Measurements from ENCODE around the gene ARMC2.
"Not testable (repeated sequence)": the region's sequence is repeated elsewhere in the genome, so short reads cannot be mapped to it uniquely, and the experiment has no call there.

The ARMC2 gene

DNA sequence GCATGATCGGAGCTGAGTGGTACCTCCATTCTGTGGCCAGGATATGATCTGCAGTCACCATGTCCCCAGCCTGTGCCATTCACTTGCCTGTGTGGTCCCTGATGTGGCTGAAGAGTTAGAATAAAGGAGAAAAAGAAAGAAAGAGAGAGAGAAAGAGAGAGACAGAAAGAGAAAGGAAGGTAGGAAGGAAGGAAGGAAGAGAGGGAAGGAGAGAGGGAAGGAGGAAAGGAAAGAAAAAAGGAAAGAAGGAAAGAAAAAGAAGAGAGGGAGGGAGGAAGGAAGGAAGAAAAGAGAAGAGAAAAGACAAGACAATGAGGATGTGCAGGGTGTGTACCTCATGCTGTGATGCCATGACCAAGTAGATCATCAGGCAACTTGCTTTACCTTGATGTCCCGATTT lies 22.1 kb downstream of the ARMC2 start:
- no peak for DNase-seq (ENCODE audit: low read depth)

DNA sequence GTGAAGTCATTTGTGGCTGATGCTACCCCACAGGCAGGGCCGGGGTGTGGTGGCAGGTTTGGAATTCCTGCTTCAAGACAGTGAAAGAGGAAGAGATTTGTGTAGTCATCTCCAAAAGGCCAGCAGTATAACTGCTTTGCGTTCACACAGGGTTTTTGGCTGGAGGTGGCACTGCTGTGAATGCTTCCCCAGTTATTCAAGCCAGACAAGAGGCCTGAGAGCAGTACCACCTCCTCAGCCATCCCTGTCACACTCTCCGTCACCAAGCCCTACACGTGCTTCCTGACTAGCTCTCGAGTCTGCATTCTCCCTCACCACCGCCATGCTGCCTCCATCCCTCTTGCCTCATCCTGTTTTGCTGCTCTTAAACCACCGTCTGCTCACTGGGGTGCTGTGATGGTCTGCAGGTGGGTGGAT lies 23.9 kb downstream of the ARMC2 start:
- no peak for DNase-seq (ENCODE audit: low read depth)

DNA sequence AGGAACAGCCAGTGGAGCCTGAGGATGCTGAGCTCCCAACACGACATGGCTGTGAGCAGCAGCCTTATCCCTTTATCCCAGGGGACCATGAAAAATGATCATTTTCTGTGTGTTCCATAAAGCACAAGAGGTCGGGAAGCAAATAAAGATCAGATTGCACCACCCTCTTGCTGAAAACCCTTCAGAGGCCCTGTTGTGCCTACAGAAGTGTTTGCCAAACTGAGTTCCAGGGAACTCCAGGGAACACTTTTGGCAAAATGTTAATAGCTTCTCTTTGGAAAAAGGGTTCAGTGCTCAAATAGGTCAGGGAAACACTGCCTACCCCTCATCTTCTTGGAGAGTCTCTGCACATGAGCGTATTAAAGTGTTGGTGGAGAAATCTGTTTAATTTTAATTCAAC lies 24.4 kb downstream of the ARMC2 start:
- no peak for DNase-seq (ENCODE audit: low read depth)

DNA sequence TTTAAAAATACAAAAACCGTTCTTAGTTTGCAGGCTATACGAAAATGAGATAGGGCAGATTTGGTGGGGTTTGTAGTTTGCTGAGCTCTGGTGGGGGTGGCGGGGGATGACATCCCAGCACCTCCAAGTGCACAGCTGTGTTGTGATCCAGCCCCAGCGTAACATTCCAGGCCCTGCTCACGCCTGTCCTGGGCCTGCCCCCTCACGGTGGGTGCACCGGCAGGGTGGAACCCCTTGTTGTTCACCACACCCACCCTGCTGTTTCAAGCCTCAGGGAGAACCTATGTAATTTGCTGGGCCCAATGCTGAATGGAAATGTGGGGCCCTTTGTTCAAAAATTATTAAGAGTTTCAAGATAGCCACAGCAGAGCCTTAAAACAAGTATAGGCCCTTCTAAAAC lies 25.0 kb downstream of the ARMC2 start:
- DNase-seq (ENCODE audit: low read depth) = no peak

DNA sequence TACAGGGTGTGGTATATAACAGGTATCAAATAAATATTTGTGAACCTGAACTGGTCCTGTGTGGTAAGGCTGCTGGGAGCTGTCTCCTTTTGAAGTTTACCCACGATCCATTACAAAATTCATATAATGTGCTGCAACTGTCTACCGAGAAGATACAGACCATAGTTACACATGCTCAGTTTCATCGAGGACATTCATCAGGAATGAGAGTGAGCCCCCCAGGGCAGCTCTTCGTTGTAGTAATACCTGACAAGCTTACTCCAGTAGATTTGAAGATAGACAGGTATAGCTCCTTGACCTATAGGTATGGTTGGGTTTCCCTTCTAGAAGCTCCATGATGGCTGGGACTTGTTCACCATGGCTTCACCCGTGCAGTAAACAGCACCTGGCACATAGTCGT lies 25.7 kb downstream of the ARMC2 start:
- no peak for DNase-seq (ENCODE audit: low read depth)

DNA sequence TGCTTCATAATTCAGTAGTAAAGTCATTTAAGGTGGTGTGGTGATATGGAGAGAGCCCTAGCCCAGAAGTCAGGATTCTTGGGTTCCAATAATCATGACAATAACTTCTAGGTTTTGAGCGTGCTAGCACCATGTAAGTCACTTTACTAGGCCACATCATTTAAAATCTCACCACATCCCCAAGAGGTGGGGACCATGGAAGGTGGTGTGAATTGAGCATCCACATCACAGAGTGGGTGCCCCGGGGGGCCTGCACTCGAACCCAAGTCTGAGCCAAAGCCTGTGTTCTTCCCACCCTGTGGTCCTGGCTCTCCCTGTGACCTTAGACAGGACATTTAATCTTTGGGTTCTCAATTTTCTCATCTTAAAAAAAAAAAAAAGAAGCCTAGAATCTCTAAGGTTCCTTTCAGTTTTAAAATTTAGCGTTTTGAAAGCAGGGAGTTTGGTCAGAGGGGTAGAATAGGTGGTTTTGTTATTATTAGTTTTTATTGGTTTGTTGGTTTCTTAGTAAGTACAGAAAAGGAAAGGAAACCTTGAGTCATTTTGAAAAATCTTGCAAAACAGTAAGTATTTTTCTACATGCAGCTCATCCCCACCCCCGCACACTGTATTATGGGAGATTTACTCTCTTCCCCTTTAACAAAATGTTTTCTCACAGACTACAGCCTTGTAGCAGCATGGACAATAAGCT lies 26.4 kb downstream of the ARMC2 start:
- DNase-seq (ENCODE audit: low read depth) = peak; percentile 33

DNA sequence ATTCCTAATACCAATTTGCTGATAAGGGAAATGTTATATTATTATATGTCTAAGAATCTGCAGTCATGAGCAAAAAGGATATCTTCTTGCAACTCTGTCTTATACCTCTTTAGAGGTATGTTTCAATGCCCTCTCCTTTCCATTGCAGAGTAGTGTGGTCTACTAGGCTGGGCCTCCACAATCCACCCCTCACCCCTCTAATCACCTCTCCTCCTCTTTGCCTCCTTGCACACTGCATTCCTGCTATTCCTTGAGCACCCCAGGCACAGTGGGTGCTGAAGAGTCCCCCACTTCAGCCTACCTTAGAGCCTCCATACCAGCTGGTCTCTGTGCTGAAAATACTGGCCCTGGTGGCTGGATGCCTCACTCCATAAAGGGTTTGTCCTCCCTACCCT lies 26.9 kb downstream of the ARMC2 start:
- no peak for DNase-seq (ENCODE audit: low read depth)

DNA sequence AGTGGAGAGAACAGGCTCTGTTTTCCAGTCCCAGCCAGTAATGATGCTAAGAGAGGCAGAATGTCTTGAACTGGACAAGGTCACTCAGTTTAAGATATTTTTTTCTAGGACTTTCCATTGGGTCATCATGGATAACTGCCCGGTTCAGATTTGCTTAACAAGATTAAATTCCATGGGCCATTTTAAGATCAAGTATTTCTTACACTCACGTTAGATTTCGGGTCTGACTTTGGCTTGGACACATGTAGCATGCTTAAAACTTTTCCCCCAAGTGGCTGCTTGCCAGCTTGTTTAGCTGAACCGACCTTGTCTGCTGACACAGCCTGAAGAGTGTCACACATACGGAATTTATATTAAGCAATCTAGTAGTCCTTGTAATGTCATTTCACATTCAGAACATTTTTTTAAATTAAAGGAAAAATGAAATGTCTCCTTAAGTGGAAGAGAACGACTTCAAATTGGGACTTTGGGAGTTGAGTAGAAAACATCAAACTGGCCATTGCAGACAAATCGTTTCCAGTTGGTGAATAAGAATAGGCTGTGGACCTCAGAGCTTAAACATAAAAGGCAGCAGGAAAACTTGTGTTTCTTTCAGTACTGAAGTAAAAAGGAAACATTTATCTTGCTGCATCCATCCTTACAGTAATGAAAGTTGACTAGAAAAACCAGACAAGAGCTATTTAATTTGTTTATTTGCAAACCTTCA lies 29.0 kb downstream of the ARMC2 start:
- no peak for DNase-seq (ENCODE audit: low read depth)

DNA sequence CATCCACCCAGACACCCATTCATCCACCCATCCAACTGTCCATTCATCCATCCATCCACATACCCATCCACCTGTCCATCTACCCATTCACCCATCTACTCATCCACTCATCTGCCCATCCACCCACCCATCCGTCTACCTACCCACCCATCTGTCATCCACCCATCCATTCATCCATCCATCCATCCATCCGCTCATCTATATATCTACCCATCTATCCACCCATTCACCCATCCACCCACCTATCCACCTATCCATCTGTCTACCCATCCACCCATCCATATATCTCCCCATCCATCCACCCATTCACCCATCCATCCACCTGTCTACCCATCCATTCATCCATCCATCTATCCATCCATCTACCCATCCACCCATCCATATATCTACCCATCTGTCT lies 30.7 kb downstream of the ARMC2 start:
- no peak for DNase-seq (ENCODE audit: low read depth)

DNA sequence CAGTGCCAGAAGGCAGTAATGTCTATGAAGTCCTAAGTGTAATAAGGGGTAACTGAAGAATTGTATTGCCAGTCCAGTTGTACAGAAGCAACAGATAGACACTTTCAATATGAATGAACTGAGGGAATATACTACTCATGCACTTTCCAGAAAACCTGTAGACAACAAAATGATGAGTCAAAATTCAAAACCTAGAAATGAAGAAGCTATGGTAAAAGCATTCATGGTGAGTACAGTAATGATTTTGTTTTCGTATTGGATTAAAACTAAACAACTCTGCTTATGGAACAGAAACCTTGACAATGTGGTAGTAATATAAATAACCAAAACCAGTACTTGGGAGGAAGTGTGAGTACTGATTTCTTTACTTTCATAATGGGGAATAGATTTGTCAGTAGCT lies 35.0 kb downstream of the ARMC2 start:
- DNase-seq (ENCODE audit: low read depth) = no peak

DNA sequence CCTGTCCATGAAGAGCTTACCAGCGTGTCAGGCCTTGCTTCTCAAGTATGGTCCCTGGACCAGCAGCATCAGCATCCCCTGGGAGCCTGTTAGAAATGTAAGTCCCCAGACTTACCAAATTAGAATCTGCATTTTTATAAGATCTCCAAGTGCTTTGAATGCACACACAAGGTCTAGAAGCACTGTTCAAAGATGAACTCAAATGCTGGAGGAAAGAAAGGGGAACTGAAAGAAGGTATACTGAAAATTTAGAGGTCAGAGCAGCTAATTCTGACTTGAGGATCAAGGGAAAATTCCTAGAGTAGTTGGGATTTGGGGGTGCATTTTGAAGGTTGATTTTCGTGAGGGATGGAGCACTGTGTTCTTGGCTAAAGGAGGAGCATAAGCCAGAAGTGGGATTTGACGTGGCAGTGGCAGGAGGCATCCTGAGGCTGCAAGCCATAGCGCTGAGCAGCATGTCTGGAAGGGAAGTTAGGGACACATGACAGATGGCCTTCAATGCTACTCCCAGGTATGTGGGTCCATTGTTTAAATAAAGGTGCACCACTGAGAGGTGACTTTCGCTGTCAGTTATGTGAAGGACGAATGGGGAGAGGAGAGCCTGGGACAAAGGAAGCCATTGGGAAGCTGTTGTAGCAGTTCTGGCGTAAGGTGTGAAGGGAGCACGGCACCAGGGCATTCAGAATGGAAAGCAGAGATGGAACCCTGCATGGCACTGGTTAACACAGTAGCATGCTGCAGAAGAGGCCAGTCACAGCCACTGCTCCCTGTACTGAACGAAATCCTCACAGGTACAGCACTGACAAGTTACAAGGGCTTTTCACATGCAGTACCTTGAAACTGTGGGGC lies 36.2 kb downstream of the ARMC2 start:
- no peak for DNase-seq (ENCODE audit: low read depth)

DNA sequence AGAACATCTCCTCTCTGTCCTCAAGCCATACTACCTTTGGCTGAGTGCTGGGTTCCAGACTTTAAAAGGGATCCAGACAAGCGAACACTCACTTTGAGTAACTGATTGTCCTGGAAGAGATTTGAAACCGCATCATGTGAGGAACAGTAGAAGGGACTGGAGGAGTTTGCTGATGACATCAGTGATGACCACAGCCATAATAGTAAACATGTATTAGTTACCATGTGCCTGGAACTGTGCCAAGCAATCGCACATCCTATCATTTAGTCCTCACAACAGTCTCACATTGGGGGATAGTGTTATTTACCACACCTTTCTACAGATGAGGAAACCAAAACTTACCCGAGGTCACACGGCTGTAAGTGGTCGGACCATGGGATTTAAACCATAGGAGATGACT lies 39.8 kb downstream of the ARMC2 start:
- DNase-seq (ENCODE audit: low read depth) = no peak

DNA sequence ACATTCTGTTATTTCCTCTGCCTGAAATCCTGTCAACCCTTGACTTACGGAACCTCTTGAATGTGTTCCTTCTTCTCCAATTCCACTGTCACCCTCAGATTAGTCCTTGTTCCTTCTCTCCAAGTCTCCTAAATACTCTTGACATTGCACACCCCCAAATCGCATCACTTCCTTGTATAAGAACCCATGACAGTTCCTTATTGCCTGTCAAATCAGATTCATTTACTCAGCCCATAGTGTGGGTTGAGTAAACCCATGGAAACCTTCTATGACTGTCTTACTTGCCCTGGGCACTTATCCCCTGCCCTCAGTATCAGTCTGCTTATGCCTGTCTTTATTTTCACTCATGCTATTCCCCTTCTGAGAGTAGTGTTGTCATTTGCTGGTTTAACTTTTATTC lies 40.5 kb downstream of the ARMC2 start:
- DNase-seq (ENCODE audit: low read depth) = no peak

DNA sequence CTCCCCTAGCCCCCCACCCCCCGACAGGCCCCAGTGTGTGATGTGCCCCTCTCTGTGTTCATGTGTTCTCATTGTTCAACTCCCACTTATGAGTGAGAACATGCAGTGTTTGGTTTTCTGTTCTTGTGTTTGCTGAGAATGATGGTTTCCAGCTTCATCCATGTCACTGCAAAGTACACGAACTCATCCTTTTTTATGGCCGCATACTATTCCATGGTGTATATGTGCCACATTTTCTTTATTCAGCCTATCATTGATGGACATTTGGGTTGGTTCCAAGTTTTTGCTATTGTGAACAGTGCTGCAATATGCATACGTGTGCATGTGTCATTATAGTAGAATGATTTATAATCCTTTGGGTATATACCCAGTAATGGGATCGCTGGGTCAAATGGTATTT lies 42.7 kb downstream of the ARMC2 start:
- not testable (repeated sequence) for DNase-seq (ENCODE audit: low read depth)

DNA sequence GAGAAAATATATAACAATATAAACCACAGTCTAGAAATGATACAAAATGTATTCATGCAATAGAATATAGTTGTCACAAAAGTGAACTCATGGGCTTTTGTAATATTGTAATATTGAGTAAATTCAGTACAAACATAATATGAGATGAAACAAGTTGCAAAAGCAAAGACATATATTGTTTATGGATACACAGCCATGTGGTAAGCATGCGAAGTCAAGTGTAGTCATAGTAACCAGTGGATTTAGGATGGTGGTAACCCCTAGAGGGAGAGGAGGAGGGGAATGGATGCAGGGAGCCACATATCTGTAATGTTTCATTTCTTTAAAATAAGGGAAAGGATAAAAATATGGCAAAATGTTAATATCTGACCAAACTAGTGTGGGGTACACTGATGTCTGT lies 47.3 kb downstream of the ARMC2 start:
- no peak for DNase-seq (ENCODE audit: low read depth)

DNA sequence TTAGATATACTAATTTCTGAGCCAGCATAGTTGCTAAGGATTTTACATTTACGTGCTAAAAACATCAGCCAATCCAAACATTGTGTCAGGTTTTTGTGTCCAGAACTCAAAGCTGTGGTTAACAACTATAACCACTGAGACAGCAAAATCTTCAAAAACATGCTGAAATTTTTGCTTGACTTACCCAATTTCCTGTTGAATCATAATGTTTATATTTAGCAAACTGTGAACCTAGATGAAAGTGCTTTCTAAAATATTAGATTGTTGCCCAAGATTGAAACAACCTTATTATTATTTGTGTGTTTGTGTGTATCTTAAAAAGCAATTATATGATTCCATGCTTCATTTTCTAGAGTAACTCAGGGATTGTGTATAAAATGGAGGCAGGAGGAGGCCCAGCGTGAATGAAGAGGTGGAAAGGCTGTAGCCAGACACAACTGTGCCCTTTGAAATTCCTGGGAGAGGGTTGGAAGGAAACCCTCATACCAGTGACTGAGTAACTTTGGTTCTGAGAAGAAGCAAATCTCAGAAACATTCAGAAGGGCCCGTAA lies 48.0 kb downstream of the ARMC2 start:
- no peak for DNase-seq (ENCODE audit: low read depth)

DNA sequence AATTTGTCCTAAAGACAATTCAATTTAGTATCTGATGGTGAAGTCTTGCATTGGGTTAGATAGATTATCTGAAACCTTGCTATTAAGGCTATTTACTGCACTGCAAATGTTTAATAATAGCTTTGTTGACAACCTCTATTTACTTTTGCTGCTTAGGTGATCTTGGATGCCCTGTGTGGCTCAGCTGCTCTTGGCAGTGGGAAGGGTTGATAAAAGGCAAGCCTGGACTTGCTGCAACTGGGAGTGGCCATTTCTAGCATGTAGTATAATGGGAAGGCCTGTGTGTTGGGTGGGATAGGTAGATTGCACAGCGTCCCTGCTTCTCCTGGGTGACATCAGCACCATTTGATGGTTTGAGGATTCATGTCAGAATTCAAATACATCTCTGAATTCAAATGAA lies 49.1 kb downstream of the ARMC2 start:
- no peak for DNase-seq (ENCODE audit: low read depth)

DNA sequence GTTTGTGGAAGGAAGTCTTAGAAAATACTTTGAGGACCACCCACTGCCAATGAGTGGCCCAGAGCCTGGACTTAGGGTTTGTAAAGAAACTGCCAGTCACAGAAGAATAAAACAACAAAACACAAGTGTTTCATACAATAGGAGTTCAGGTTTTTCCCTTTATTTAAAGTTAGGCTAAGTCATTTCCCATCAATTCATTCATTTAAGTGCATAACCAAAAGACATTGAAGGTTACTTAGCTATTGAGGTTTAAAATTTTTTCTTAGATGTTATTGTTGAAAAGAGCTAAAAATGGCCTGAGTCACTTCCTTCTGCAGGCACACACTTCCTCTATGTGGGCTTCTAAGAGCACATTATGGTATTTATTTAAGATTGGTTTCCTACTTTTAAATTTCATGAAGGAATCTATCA lies 54.2 kb downstream of the ARMC2 start:
- no peak for DNase-seq (ENCODE audit: low read depth)

DNA sequence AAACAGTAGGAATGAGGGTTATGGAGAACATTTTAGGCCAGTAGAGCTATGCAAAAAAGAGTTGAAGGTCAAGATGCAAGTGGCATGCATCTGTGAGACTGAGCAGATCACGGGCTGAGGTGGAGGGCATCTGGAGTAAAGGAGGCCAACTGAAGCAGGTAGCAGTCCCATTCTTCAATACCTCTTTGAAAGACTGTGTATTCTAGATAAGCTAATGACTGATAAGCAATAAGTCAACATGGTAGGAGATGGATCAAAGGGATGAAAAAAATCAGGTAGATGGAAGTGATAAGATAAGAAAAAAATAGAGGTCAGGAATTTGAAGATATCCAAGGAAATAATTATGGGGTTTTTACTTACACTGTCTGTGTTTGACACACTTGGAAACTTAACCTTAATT lies 55.6 kb downstream of the ARMC2 start:
- no peak for DNase-seq (ENCODE audit: low read depth)

DNA sequence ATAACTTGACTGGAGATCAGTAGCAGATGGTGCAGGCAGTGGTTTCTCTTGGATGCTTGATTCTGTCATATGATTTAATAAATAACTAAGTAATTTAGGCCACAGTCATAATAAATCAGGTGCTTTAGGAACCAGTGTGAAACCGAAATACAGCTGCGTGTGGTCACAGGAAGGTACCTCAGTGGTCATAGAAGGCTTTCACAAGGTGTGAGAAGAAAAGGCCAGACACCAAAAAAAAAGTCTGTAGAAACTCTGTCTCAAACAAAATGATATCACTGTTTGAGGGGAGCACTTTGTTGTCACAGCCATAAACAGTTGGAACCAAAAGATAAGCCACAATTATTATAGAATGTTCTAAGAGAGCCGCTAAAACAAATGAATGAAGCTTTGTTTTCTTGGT lies 56.5 kb downstream of the ARMC2 start:
- DNase-seq (ENCODE audit: low read depth) = no peak

DNA sequence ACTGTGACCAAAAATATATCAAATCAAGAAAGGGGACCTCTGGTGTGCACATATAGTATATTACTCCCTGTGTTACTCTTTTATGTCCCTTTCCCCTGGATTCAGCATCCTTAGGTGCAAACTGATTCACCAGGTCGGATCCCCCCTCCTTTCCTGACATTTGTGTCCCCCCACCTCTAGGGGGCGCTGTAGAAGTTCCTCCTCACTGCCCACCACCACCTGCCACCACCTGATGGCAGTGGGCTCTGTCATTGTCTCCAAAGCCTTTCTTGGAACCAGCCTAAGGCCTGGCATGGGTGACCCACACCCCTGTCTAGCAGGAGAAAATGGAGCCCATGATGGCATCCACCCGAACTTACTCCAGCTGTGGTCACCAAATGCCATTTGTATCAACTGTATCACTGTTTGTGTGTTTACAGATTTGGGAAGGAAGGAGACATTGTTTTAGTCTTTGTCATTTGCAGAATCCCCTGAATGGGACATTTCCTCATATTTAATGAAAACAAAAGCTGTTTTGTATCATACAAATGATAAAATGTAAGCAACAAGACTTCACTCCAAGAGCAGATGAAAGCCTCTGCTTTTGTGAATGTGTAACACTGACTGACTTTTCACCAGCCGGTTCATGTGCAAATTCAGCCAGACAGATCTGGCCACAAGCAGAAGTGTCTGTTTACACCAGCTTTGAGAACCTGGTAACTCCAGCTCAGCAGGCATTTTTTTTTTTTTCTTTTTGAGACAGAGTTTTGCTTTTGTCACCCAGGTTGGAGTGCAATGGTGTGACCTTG lies 66.2 kb downstream of the ARMC2 start:
- no peak for DNase-seq (ENCODE audit: low read depth)

DNA sequence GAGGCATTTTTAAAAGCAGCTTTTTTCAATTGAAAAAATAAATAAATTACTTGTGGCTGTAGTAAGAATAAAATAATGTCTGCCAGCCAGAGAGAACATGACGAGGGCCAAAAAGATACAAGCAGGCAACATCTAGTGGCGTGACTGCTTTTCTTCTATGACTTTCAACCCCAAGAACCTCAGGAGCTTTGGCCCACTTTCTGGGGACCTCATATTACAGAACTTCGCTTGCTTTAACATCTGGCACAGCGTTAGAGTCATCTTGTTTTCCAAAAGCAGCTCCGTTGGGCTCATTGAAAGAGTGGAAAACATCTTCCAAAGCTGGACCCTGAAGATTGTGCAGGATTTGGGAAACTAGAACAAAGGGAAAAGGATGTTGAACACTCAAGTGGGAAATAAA lies 67.0 kb downstream of the ARMC2 start:
- DNase-seq (ENCODE audit: low read depth) = no peak
